Liver (tissue), 9 donors: Measurements from ENCODE around the gene SURF6. TPM values are rescaled to one million over a fixed set of nuclear protein-coding genes. Genes with fewer than 3 reads are reported as not detected.

Experiments used
- DNase-seq: peaks from one replicate; pipeline ENCODE4 v3.0.0-alpha.2; 2017; ENCODE audit warnings: low spot score
- H3K27ac ChIP-seq, 2 donors: one replicate each; pipeline ENCODE4 v1.7.0; 2013; ENCODE audit warnings: inconsistent platforms in 2 of 2, low read length in 2 of 2, control low read depth in 1 of 2, low read depth in 1 of 2, mild to moderate bottlenecking in 1 of 2
- H3K27me3 ChIP-seq, 4 donors: one replicate each; pipeline versions ENCODE4 v1.6.1 to v1.7.0; 2013; ENCODE audit warnings: low read length in 3 of 4, inconsistent platforms in 1 of 4, mild to moderate bottlenecking in 1 of 4, moderate library complexity in 1 of 4; ENCODE audit not compliant: control insufficient read depth in 4 of 4, insufficient read depth in 4 of 4
- H3K36me3 ChIP-seq, 4 donors: one replicate each; pipeline versions ENCODE4 v1.6.1 to v1.7.0; 2013; ENCODE audit warnings: low read length in 3 of 4, mild to moderate bottlenecking in 3 of 4, low read depth in 1 of 4, moderate library complexity in 1 of 4; ENCODE audit not compliant: control insufficient read depth in 4 of 4, insufficient read depth in 3 of 4
- H3K4me1 ChIP-seq, 4 donors: one replicate each; pipeline versions ENCODE4 v1.6.1 to v1.7.0; 2013; ENCODE audit warnings: low read length in 3 of 4, mild to moderate bottlenecking in 3 of 4, moderate library complexity in 1 of 4; ENCODE audit not compliant: control insufficient read depth in 4 of 4, insufficient read depth in 4 of 4
- H3K4me3 ChIP-seq, 3 donors: one replicate each; pipeline versions ENCODE4 v1.6.1 to v1.7.0; 2013; ENCODE audit warnings: low read length in 3 of 3, control low read depth in 1 of 3, low read depth in 1 of 3, mild to moderate bottlenecking in 1 of 3
- H3K9ac ChIP-seq, 2 donors: one replicate each; pipeline ENCODE4 v1.7.0; 2013; ENCODE audit warnings: low read length in 2 of 2, mild to moderate bottlenecking in 2 of 2, moderate library complexity in 2 of 2, control low read depth in 1 of 2, low read depth in 1 of 2
- H3K9me3 ChIP-seq, 4 donors: one replicate each; pipeline versions ENCODE4 v1.6.1 to v1.7.0; 2013; ENCODE audit warnings: low read length in 3 of 4; ENCODE audit not compliant: control insufficient read depth in 4 of 4
- EGR1 ChIP-seq, 2 donors: IDR thresholded peaks; 2 replicates each; pipeline ENCODE4 v1.6.1; 2016 to 2018; ENCODE audit warnings: antibody characterized with exemption in 2 of 2, low read depth in 2 of 2
- FOXA1 ChIP-seq: IDR thresholded peaks from 2 replicates; pipeline ENCODE4 v1.6.1; 2016; ENCODE audit warnings: antibody characterized with exemption
- FOXA2 ChIP-seq: IDR thresholded peaks from 2 replicates; pipeline ENCODE4 v1.6.1; 2016; ENCODE audit warnings: antibody characterized with exemption
- GABPA ChIP-seq, 2 donors: IDR thresholded peaks in 1 of 2; conservative IDR thresholded peaks in 1 of 2; 2 replicates each; pipeline ENCODE4 v1.6.1; 2016; ENCODE audit warnings: antibody characterized with exemption in 2 of 2, mild to moderate bottlenecking in 1 of 2, moderate library complexity in 1 of 2
- HNF4A ChIP-seq, 2 donors: conservative IDR thresholded peaks; 2 replicates each; pipeline ENCODE4 v1.6.1; 2016; ENCODE audit warnings: antibody characterized with exemption in 2 of 2, mild to moderate bottlenecking in 2 of 2
- HNF4G ChIP-seq: IDR thresholded peaks from 2 replicates; pipeline ENCODE4 v1.6.1; 2016; ENCODE audit warnings: antibody characterized with exemption
- JUND ChIP-seq, 2 donors: IDR thresholded peaks; 2 replicates each; pipeline ENCODE4 v1.6.1; 2016; ENCODE audit warnings: antibody characterized with exemption in 2 of 2
- NR2F2 ChIP-seq: IDR thresholded peaks from 2 replicates; pipeline ENCODE4 v1.6.1; 2016; ENCODE audit warnings: antibody characterized with exemption
- RAD21 ChIP-seq, 2 donors: IDR thresholded peaks; 2 replicates each; pipeline ENCODE4 v1.6.1; 2016; ENCODE audit warnings: antibody characterized with exemption in 2 of 2, mild to moderate bottlenecking in 2 of 2
- RXRA ChIP-seq, 2 donors: IDR thresholded peaks; 2 replicates each; pipeline ENCODE4 v1.6.1; 2017 to 2018; ENCODE audit warnings: antibody characterized with exemption in 2 of 2, mild to moderate bottlenecking in 1 of 2
- SP1 ChIP-seq: IDR thresholded peaks from 2 replicates; pipeline ENCODE4 v1.6.1; 2018; ENCODE audit warnings: antibody characterized with exemption, mild to moderate bottlenecking
- TAF1 ChIP-seq: conservative IDR thresholded peaks from 2 replicates; pipeline ENCODE4 v1.6.1; 2016; ENCODE audit warnings: antibody characterized with exemption, mild to moderate bottlenecking
- YY1 ChIP-seq: IDR thresholded peaks from 2 replicates; pipeline ENCODE4 v1.6.1; 2016; ENCODE audit warnings: antibody characterized with exemption, mild to moderate bottlenecking
- WGBS: extraction: QIAGEN DNeasy Blood & Tissue Kit; methylation state at CpG from one replicate; pipeline ENCODE4 v1.1.7; 2013; 5-methylcytosine and 5-hydroxymethylcytosine counted together
- polyA plus RNA-seq, 2 donors: library from polyadenylated mRNA; stranded (reverse) in 1 of 2; unstranded in 1 of 2; fragments of 200-250 nt in 1 of 2; fragments of >200 nt in 1 of 2; fragmentation: Nextera tagmentation in 1 of 2; extraction: Ambion mirVana in 1 of 2; gene quantifications; one replicate each; pipeline versions ENCODE4 v1.2.1 to v1.2.3, GENCODE V29; 2013 to 2015
- total RNA-seq, 2 donors: library from RNA; depleted of rRNA; stranded (reverse); fragments of >200 nt; gene quantifications; one replicate each; pipeline ENCODE4 v1.2.3, GENCODE V29; 2014
- TF ChIP-seq, protein P1 (sequence below): IDR thresholded peaks from 2 replicates; pipeline ENCODE4 v1.6.1; 2016; ENCODE audit warnings: antibody characterized with exemption, mild to moderate bottlenecking
- TF ChIP-seq, protein P2 (sequence below): IDR thresholded peaks from 2 replicates; pipeline ENCODE4 v1.6.1; 2016; ENCODE audit warnings: antibody characterized with exemption
- TF ChIP-seq, protein P3 (sequence below): IDR thresholded peaks from 2 replicates; pipeline ENCODE4 v1.6.1; 2016; ENCODE audit warnings: antibody characterized with exemption
- TF ChIP-seq, protein P4 (sequence below): IDR thresholded peaks from 2 replicates; pipeline ENCODE4 v1.6.1; 2016; ENCODE audit warnings: antibody characterized with exemption
- TF ChIP-seq, protein P5 (sequence below): fragments of 150-350 bp; IDR thresholded peaks from 2 replicates; pipeline ENCODE4 v1.5.1; 2017; ENCODE audit warnings: improper control_type of control experiment, low read depth, low read length; ENCODE audit not compliant: missing input control
- donor health status: healthy.
- donor health status: healthy.
- donor health status: healthy.
- donor health status: healthy.
- donor health status: healthy.

The SURF6 gene
- total and polyA plus RNA-seq, 4 donors, result 4.1 to 12.9 (median 7.2) TPM

DNA sequence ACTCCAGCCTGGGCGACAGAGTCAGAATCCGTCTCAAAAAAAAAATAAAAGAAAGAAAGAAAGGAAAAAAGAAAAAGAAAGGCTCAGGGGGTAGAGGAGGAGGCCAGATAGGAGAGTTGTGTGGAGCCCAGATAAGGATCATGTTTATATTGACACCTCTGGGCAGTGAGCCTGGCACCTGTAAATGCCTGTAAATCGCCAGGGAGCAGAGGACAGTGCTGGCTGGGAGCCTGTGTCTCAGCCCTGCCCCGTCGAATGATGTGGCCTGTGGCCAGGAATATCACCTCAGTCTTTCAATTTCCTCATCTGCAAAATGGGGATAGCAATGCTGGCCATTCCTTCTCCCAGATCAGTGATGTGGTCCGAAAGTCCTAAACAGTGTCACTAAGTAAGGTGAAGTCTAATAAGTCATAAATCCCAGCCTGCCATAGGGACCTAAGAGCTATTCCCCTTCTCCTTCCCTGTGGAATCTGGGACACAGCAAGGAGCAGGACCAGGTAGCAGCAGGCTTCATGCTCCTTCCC, 50.7 kb downstream of the SURF6 start:
- Histone ChIP-seq H3K9me3 (no peaks in the 10 kb centered on the region), H3K4me3 (no peak overlapping the region), H3K27ac (no peak overlapping the region), H3K9ac (no peak overlapping the region), H3K36me3 (no peaks in the 10 kb centered on the region), H3K27me3 (no peaks in the 10 kb centered on the region), H3K4me1 (no peaks in the 10 kb centered on the region)
- DNase-seq, result no peak
- 68% methylated on average over 6 of the region's 6 CpGs for WGBS
- TF ChIP-seq, protein P1, sequence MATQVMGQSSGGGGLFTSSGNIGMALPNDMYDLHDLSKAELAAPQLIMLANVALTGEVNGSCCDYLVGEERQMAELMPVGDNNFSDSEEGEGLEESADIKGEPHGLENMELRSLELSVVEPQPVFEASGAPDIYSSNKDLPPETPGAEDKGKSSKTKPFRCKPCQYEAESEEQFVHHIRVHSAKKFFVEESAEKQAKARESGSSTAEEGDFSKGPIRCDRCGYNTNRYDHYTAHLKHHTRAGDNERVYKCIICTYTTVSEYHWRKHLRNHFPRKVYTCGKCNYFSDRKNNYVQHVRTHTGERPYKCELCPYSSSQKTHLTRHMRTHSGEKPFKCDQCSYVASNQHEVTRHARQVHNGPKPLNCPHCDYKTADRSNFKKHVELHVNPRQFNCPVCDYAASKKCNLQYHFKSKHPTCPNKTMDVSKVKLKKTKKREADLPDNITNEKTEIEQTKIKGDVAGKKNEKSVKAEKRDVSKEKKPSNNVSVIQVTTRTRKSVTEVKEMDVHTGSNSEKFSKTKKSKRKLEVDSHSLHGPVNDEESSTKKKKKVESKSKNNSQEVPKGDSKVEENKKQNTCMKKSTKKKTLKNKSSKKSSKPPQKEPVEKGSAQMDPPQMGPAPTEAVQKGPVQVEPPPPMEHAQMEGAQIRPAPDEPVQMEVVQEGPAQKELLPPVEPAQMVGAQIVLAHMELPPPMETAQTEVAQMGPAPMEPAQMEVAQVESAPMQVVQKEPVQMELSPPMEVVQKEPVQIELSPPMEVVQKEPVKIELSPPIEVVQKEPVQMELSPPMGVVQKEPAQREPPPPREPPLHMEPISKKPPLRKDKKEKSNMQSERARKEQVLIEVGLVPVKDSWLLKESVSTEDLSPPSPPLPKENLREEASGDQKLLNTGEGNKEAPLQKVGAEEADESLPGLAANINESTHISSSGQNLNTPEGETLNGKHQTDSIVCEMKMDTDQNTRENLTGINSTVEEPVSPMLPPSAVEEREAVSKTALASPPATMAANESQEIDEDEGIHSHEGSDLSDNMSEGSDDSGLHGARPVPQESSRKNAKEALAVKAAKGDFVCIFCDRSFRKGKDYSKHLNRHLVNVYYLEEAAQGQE, result no peak
- no peak for TF ChIP-seq FOXA1
- TF ChIP-seq, protein P2, sequence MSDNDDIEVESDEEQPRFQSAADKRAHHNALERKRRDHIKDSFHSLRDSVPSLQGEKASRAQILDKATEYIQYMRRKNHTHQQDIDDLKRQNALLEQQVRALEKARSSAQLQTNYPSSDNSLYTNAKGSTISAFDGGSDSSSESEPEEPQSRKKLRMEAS, result no peak

DNA sequence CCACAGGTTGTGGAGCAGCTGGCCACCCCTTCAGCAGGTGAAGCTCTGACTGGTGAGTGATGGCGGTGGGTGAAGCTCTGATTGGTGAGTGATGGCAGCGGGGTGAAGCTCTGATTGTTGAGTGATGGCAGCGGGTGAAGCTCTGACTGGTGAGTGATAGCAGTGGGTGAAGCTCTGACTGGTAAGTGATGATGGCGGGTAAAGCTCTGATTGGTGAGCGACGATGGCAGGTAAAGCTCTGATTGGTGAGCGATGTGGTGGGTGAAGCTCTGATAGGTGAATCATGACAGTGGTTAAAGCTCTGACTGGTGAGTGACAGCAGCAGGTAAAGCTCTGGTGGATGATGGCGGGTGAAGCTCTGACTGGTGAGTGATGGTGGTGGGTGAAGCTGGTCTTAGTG, 51.6 kb downstream of the SURF6 start:
- WGBS, result 94% methylated on average over 8 of the region's 8 CpGs

More for the DNA sequence above, 51.6 kb downstream of the SURF6 start:
- no peak overlapping the region for H3K9ac ChIP-seq
- H3K27ac ChIP-seq, result no peak overlapping the region
- H3K27me3 ChIP-seq, result no peaks in the 10 kb centered on the region
- H3K9me3 ChIP-seq, result no peaks in the 10 kb centered on the region
- no peak for DNase-seq
- TF ChIP-seq, protein P1, result no peak
- TF ChIP-seq HNF4A (conservative IDR thresholded peaks at IDR 0.05), result no peak
- no peak for TF ChIP-seq RAD21 (IDR thresholded peaks at IDR 0.05)
- no peak for TF ChIP-seq JUND (IDR thresholded peaks at IDR 0.05)
- no peak for TF ChIP-seq EGR1 (IDR thresholded peaks at IDR 0.05; ENCODE audit: low read depth in 2 of 2)
- no peak for TF ChIP-seq HNF4G
- TF ChIP-seq YY1, result no peak
- TF ChIP-seq, protein P3, sequence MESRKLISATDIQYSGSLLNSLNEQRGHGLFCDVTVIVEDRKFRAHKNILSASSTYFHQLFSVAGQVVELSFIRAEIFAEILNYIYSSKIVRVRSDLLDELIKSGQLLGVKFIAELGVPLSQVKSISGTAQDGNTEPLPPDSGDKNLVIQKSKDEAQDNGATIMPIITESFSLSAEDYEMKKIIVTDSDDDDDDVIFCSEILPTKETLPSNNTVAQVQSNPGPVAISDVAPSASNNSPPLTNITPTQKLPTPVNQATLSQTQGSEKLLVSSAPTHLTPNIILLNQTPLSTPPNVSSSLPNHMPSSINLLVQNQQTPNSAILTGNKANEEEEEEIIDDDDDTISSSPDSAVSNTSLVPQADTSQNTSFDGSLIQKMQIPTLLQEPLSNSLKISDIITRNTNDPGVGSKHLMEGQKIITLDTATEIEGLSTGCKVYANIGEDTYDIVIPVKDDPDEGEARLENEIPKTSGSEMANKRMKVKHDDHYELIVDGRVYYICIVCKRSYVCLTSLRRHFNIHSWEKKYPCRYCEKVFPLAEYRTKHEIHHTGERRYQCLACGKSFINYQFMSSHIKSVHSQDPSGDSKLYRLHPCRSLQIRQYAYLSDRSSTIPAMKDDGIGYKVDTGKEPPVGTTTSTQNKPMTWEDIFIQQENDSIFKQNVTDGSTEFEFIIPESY, result no peak
- no peak for TF ChIP-seq FOXA1
- no peak for TF ChIP-seq SP1
- TF ChIP-seq RXRA (IDR thresholded peaks at IDR 0.05), result no peak
- no peak for TF ChIP-seq TAF1
- TF ChIP-seq, protein P4, sequence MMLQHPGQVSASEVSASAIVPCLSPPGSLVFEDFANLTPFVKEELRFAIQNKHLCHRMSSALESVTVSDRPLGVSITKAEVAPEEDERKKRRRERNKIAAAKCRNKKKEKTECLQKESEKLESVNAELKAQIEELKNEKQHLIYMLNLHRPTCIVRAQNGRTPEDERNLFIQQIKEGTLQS, result no peak
- no peak for TF ChIP-seq GABPA (IDR thresholded peaks at IDR 0.05 in 1 of 2, conservative IDR thresholded peaks at IDR 0.05 in 1 of 2)
- TF ChIP-seq, protein P2, result no peak
- no peak for TF ChIP-seq NR2F2
- TF ChIP-seq, protein P5, sequence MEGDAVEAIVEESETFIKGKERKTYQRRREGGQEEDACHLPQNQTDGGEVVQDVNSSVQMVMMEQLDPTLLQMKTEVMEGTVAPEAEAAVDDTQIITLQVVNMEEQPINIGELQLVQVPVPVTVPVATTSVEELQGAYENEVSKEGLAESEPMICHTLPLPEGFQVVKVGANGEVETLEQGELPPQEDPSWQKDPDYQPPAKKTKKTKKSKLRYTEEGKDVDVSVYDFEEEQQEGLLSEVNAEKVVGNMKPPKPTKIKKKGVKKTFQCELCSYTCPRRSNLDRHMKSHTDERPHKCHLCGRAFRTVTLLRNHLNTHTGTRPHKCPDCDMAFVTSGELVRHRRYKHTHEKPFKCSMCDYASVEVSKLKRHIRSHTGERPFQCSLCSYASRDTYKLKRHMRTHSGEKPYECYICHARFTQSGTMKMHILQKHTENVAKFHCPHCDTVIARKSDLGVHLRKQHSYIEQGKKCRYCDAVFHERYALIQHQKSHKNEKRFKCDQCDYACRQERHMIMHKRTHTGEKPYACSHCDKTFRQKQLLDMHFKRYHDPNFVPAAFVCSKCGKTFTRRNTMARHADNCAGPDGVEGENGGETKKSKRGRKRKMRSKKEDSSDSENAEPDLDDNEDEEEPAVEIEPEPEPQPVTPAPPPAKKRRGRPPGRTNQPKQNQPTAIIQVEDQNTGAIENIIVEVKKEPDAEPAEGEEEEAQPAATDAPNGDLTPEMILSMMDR, result no peak
- TF ChIP-seq FOXA2, result no peak
- no peak overlapping the region for H3K4me3 ChIP-seq
- no peaks in the 10 kb centered on the region for H3K36me3 ChIP-seq
- H3K4me1 ChIP-seq, result no peaks in the 10 kb centered on the region
